ENCODE measurements around the gene SYK. TPM values are rescaled to one million over a fixed set of nuclear protein-coding genes. Genes with fewer than 3 reads are reported as not detected.

Gene SYK
- total RNA-seq, 1 donor from 2014 or later = 29.2 TPM

GRCh38 chr9:90893706-90894105 is 92.1 kb downstream of the SYK start:
- FAIRE-seq (peak; percentile 76), DNase-seq (ENCODE audit: low read depth) (no peak)
- no peak overlapping the region for H3K4me3 ChIP-seq (ENCODE audit: low read depth, low read length)
- no peaks in the 10 kb centered on the region for H3K27me3 ChIP-seq (ENCODE audit: control insufficient read depth, insufficient read depth, low read length)
- TF ChIP-seq CTCF (IDR thresholded peaks at IDR 0.05; ENCODE audit: insufficient read depth, low read length, severe bottlenecking) = no peak
- H3K36me3 ChIP-seq (ENCODE audit: control insufficient read depth, insufficient read depth, low read length) = peaks cover 5% of the 10 kb centered on the region

DNA sequence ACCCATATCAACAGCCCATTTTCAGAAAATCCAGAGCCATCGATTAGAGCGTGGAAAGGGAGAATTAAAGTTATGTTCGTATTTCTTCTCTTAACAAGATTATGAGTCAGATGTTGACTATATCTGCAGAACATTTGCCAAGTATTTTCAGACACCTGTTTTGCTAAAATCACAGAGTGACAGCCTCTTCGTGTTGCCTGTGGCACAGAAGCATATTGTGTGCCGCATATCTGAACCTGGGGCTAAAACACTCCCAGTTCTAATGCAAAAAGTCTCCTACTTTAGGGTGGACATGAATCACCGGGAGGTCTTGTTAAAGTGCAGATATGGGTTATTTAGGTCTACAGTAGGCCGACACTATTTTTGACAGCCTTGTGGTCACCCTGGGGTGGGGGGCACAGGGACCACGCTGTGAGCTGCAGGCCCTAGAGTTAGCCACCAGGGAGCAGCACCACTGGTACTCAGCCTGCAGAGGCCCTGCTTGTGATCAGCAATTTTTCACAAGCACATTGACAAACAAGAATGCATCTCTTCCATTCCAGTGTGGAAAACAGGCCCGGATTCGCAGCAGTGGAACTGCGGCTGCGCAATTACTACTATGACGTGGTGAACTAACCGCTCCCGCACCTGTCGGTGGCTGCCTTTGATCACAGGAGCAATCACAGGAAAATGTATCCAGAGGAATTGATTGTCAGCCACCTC is 93.5 kb downstream of the SYK start:
- FAIRE-seq = no peak
- peaks cover 3% of the 10 kb centered on the region for H3K36me3 ChIP-seq (ENCODE audit: control insufficient read depth, insufficient read depth, low read length)
- no peaks in the 10 kb centered on the region for H3K27me3 ChIP-seq (ENCODE audit: control insufficient read depth, insufficient read depth, low read length)
- no peak overlapping the region for H3K4me3 ChIP-seq (ENCODE audit: low read depth, low read length)
- DNase-seq (ENCODE audit: low read depth) = no peak
- peak; percentile 68 for TF ChIP-seq CTCF (IDR thresholded peaks at IDR 0.05; ENCODE audit: insufficient read depth, low read length, severe bottlenecking)

DNA sequence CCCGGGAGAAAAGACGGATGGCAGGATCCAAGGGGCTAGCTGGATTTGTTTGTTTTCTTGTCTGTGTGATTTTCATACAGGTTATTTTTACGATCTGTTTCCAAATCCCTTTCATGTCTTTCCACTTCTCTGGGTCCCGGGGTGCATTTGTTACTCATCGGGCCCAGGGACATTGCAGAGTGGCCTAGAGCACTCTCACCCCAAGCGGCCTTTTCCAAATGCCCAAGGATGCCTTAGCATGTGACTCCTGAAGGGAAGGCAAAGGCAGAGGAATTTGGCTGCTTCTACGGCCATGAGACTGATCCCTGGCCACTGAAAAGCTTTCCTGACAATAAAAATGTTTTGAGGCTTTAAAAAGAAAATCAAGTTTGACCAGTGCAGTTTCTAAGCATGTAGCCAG is 94.2 kb downstream of the SYK start:
- no peak for TF ChIP-seq CTCF (IDR thresholded peaks at IDR 0.05; ENCODE audit: insufficient read depth, low read length, severe bottlenecking)
- Histone ChIP-seq H3K27me3 (ENCODE audit: control insufficient read depth, insufficient read depth, low read length) (no peaks in the 10 kb centered on the region), H3K4me3 (ENCODE audit: low read depth, low read length) (no peak overlapping the region), H3K36me3 (ENCODE audit: control insufficient read depth, insufficient read depth, low read length) (peaks cover 3% of the 10 kb centered on the region)
- DNase-seq (ENCODE audit: low read depth) (no peak), FAIRE-seq (no peak)

DNA sequence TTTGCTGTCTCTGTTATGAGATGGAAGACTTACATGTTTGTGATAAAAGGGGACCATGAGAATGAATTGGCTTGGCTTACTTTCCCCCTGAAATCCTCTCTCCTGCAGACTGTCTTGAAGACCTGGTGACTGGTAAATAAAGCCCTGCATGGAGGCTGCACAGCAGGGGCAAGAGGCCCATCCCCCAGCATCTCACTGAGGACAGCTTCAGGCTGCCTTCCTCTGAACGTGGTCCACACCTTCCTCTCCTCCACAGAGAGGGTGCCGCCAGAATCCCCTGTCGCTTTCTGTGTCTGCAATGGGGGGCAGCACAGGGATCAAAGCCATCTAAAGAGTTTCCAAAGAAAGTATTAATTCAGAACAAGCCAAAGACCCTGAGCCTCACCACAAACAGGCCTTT is 94.6 kb downstream of the SYK start:
- Histone ChIP-seq H3K27me3 (ENCODE audit: control insufficient read depth, insufficient read depth, low read length) (no peaks in the 10 kb centered on the region), H3K4me3 (ENCODE audit: low read depth, low read length) (no peak overlapping the region), H3K36me3 (ENCODE audit: control insufficient read depth, insufficient read depth, low read length) (peaks cover 3% of the 10 kb centered on the region)
- DNase-seq (ENCODE audit: low read depth) (no peak), FAIRE-seq (no peak)
- no peak for TF ChIP-seq CTCF (IDR thresholded peaks at IDR 0.05; ENCODE audit: insufficient read depth, low read length, severe bottlenecking)

DNA sequence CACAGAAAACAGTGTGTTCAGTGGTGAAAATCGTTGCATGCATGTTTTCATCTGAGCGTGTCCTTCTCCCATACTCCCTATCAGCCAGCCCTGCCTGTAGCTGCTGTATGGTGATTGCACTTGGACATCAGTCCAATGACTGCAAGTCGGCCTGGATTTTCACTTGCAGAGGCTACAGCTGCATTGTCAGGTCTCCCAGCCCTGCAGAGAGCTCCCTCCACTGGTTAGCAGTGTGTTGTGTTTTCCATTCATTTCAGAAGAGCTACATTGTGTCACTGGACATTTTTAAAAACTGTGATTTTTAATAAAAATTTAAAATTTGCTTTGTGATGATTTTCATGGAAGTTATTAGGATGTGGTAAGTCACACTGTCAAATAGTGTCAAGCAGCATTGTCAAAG is 96.6 kb downstream of the SYK start:
- peaks cover 3% of the 10 kb centered on the region for H3K36me3 ChIP-seq (ENCODE audit: control insufficient read depth, insufficient read depth, low read length)
- FAIRE-seq (no peak), DNase-seq (ENCODE audit: low read depth) (no peak)
- no peak for TF ChIP-seq CTCF (IDR thresholded peaks at IDR 0.05; ENCODE audit: insufficient read depth, low read length, severe bottlenecking)
- H3K27me3 ChIP-seq (ENCODE audit: control insufficient read depth, insufficient read depth, low read length) = no peaks in the 10 kb centered on the region
- no peak overlapping the region for H3K4me3 ChIP-seq (ENCODE audit: low read depth, low read length)

- H3K4me3 ChIP-seq (ENCODE audit: low read depth, low read length) = no peak overlapping the region
- DNase-seq (ENCODE audit: low read depth) (no peak), FAIRE-seq (no peak)
- H3K36me3 ChIP-seq (ENCODE audit: control insufficient read depth, insufficient read depth, low read length) = peaks cover 3% of the 10 kb centered on the region
- no peaks in the 10 kb centered on the region for H3K27me3 ChIP-seq (ENCODE audit: control insufficient read depth, insufficient read depth, low read length)
- no peak for TF ChIP-seq CTCF (IDR thresholded peaks at IDR 0.05; ENCODE audit: insufficient read depth, low read length, severe bottlenecking)
Measured at GRCh38 chr9:90899287-90899686, 97.7 kb downstream of the SYK start.

Data from bronchial epithelial cell (primary cell).